Fibroblast of lung (primary cell): ENCODE results near the gene SLC2A1.

Experiments
- CTCF ChIP-seq, 2 donors: IDR thresholded peaks in 1 of 2; conservative IDR thresholded peaks in 1 of 2; 1 replicate in 1 of 2; 2 replicates in 1 of 2; pipeline ENCODE4 v1.5.1; 2011 to 2012; ENCODE audit warnings: low read length in 2 of 2, control low read depth in 1 of 2, inconsistent platforms in 1 of 2, low read depth in 1 of 2, mild to moderate bottlenecking in 1 of 2
- EZH2 ChIP-seq: IDR thresholded peaks from 2 replicates; pipeline ENCODE4 v1.5.1; 2012; ENCODE audit warnings: low read length, control low read depth, mild to moderate bottlenecking; ENCODE audit errors: missing control alignments

GRCh38 chr1:42910985-42911384 lies 47.7 kb downstream of the SLC2A1 start:
- TF ChIP-seq CTCF (conservative IDR thresholded peaks at IDR 0.05 in 1 of 2, IDR thresholded peaks at IDR 0.05 in 1 of 2; ENCODE audit: low read depth in 1 of 2, low read length in 2 of 2), result no peak
- no peak for TF ChIP-seq EZH2
